K562 (cell line): Measurements from ENCODE around the gene CELSR3. TPM values are rescaled to one million over a fixed set of nuclear protein-coding genes. Genes with fewer than 3 reads are reported as not detected.

Experiments
- BHLHE40 ChIP-seq: IDR thresholded peaks from 2 replicates; pipeline ENCODE4 v1.6.1; 2011; ENCODE audit warnings: low read length, improper control_type of control experiment
- CBX1 ChIP-seq: sonication (generic); IDR thresholded peaks from 2 replicates; pipeline ENCODE4 v1.6.1; 2016; ENCODE audit warnings: antibody characterized with exemption, low read depth, mild to moderate bottlenecking
- EP400 ChIP-seq: fragments of 450-650 bp; IDR thresholded peaks from 2 replicates; pipeline ENCODE4 v1.6.1; 2017; ENCODE audit warnings: antibody characterized with exemption, mild to moderate bottlenecking, moderate library complexity
- ERF ChIP-seq: fragments of 450-650 bp; formaldehyde crosslinking; IDR thresholded peaks from 2 replicates; pipeline ENCODE4 v1.4.0; 2020; ENCODE audit warnings: mild to moderate bottlenecking, mixed read lengths
- FOSL1 ChIP-seq: fragments of 200-800 bp; sonication (Bioruptor generic); conservative IDR thresholded peaks from 2 replicates; pipeline ENCODE4 v1.6.1; 2016; ENCODE audit warnings: missing genetic modification characterization, missing compliant biosample characterization
- FUS ChIP-seq: fragments of 200-400 bp; formaldehyde crosslinking; optimal IDR thresholded peaks from 2 replicates; pipeline ENCODE3; 2017; ENCODE audit warnings: low read depth, low read length
- GTF2F1 ChIP-seq: IDR thresholded peaks from 2 replicates; pipeline ENCODE4 v1.6.1; 2011; ENCODE audit warnings: low read depth, low read length, improper control_type of control experiment
- HNRNPLL ChIP-seq: fragments of 200-400 bp; formaldehyde crosslinking; IDR thresholded peaks from 2 replicates; pipeline ENCODE4 v1.6.1; 2017; ENCODE audit warnings: low read length, low read depth, mild to moderate bottlenecking; ENCODE audit not compliant: poor library complexity, severe bottlenecking
- JUN ChIP-seq, 2 experiments: sonication (generic) in 1 of 2; formaldehyde crosslinking in 1 of 2; IDR thresholded peaks; 2 replicates each; pipeline versions ENCODE4 v1.6.1 to v1.8.0; 2012 to 2022; ENCODE audit warnings: borderline replicate concordance in 2 of 2, mild to moderate bottlenecking in 2 of 2, improper control_type of control experiment in 1 of 2, low read depth in 1 of 2, low read length in 1 of 2, missing genetic modification reagents in 1 of 2
- RB1 ChIP-seq: fragments of 450-650 bp; IDR thresholded peaks from 2 replicates; pipeline ENCODE4 v1.6.1; 2017; ENCODE audit warnings: low read depth, mild to moderate bottlenecking
- SAP30 ChIP-seq: fragments of 200-600 bp; sonication (generic); IDR thresholded peaks from 2 replicates; pipeline ENCODE4 v1.6.1; 2012; ENCODE audit warnings: borderline replicate concordance, low read depth, mild to moderate bottlenecking, moderate library complexity, low read length, control low read depth, inconsistent platforms; ENCODE audit not compliant: insufficient read depth, poor library complexity, severe bottlenecking
- ZBTB17 ChIP-seq: fragments of 450-650 bp; formaldehyde crosslinking; IDR thresholded peaks from 2 replicates; pipeline ENCODE4 v1.4.0; 2020; ENCODE audit warnings: mild to moderate bottlenecking
- ZBTB43 ChIP-seq: sonication (generic); formaldehyde crosslinking; IDR thresholded peaks from 2 replicates; pipeline ENCODE4 v1.8.0; 2023; ENCODE audit warnings: mild to moderate bottlenecking, missing genetic modification reagents
- ZKSCAN1 ChIP-seq: fragments of 150-350 bp; IDR thresholded peaks from 2 replicates; pipeline ENCODE4 v1.6.1; 2016; ENCODE audit warnings: low read depth, low read length
- ZNF134 ChIP-seq: fragments of 250-450 bp; sonication (Bioruptor Pico); conservative IDR thresholded peaks from 2 replicates; pipeline ENCODE4 v1.4.0; 2020
- ZNF24 ChIP-seq: fragments of 450-650 bp; IDR thresholded peaks from 2 replicates; pipeline ENCODE4 v1.6.1; 2016
- ZNF445 ChIP-seq: fragments of 250-450 bp; sonication (Bioruptor Pico); IDR thresholded peaks from 2 replicates; pipeline ENCODE4 v1.4.0; 2020; ENCODE audit warnings: low read depth, mild to moderate bottlenecking, moderate library complexity
- ZNF644 ChIP-seq: fragments of 200-800 bp; sonication (Bioruptor generic); IDR thresholded peaks from 2 replicates; pipeline ENCODE4 v1.6.1; 2016; ENCODE audit warnings: low read depth, missing genetic modification characterization, missing compliant biosample characterization
- ZSCAN32 ChIP-seq: fragments of 450-650 bp; formaldehyde crosslinking; IDR thresholded peaks from 2 replicates; pipeline ENCODE4 v1.4.0; 2020; ENCODE audit warnings: mild to moderate bottlenecking, moderate library complexity
- polyA plus RNA-seq, 8 experiments: library from polyadenylated mRNA; depleted of rRNA in 4 of 8; stranded (reverse) in 5 of 8; unstranded in 3 of 8; fragments of >200 nt; fragmentation: Nextera tagmentation in 2 of 8; fragmentation: Illumina TruSeq in 1 of 8; extraction: Ambion mirVana in 2 of 8; extraction: Trizol in 1 of 8; gene quantifications; 2 replicates each; pipeline versions ENCODE4 v1.2.1 to v1.2.3, GENCODE V29; 2011 to 2014; ENCODE audit warnings: inconsistent platforms in 1 of 8, missing spikeins in 1 of 8
- total RNA-seq, 7 experiments: library from RNA; depleted of rRNA in 6 of 7; stranded (reverse); fragments of >200 nt in 6 of 7; fragmentation: Illumina TruSeq in 2 of 7; extraction: Trizol in 2 of 7; gene quantifications; 2 replicates each; pipeline versions ENCODE4 v1.2.1 to v1.2.3, GENCODE V29; 2011 to 2021; ENCODE audit warnings: low replicate concordance in 1 of 7
- TF ChIP-seq, protein P1 (sequence below): sonication (generic); formaldehyde crosslinking; IDR thresholded peaks from 2 replicates; pipeline ENCODE4 v1.8.0; 2022; ENCODE audit warnings: missing genetic modification reagents, mild to moderate bottlenecking, borderline replicate concordance
- TF ChIP-seq, protein P2 (sequence below): fragments of 450-650 bp; formaldehyde crosslinking; IDR thresholded peaks from 2 replicates; pipeline ENCODE4 v1.4.0; 2022; ENCODE audit warnings: missing genetic modification characterization

The CELSR3 gene
- total and polyA plus RNA-seq, 9 of the 15 experiments (the other 6 are each of a cell fraction or from before 2014, with no cell fraction given) = 0.10 to 2.7 (median 0.76) TPM

- TF ChIP-seq FOSL1 (tag) = peak; percentile 75
- no peak for TF ChIP-seq ZNF134
- TF ChIP-seq JUN (IDR thresholded peaks at IDR 0.05; ENCODE audit: borderline replicate concordance, low read depth, low read length) = peak; percentile 72
- no peak; the same call in 1 of the 2 replicates for TF ChIP-seq JUN (CRISPR knock-in tag; IDR thresholded peaks at IDR 0.05; ENCODE audit: borderline replicate concordance)
- TF ChIP-seq HNRNPLL = peak; percentile 86
- peak; percentile 95 for TF ChIP-seq BHLHE40
- no peak for TF ChIP-seq ZNF644 (tag)
- TF ChIP-seq EP400 = peak; percentile 91
- TF ChIP-seq, protein P1, sequence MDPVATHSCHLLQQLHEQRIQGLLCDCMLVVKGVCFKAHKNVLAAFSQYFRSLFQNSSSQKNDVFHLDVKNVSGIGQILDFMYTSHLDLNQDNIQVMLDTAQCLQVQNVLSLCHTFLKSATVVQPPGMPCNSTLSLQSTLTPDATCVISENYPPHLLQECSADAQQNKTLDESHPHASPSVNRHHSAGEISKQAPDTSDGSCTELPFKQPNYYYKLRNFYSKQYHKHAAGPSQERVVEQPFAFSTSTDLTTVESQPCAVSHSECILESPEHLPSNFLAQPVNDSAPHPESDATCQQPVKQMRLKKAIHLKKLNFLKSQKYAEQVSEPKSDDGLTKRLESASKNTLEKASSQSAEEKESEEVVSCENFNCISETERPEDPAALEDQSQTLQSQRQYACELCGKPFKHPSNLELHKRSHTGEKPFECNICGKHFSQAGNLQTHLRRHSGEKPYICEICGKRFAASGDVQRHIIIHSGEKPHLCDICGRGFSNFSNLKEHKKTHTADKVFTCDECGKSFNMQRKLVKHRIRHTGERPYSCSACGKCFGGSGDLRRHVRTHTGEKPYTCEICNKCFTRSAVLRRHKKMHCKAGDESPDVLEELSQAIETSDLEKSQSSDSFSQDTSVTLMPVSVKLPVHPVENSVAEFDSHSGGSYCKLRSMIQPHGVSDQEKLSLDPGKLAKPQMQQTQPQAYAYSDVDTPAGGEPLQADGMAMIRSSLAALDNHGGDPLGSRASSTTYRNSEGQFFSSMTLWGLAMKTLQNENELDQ (CRISPR knock-in tag) = peak; percentile 59; the same call in 1 of the 2 replicates
- TF ChIP-seq CBX1 = no peak
- TF ChIP-seq ZNF24 = no peak
- peak; percentile 41 for TF ChIP-seq SAP30
- TF ChIP-seq ZNF445 (CRISPR knock-in tag) = no peak
- 0 out of 2 replicates have a peak, but pooled peaks have one; percentile 22 for TF ChIP-seq ZKSCAN1
- TF ChIP-seq, protein P2, sequence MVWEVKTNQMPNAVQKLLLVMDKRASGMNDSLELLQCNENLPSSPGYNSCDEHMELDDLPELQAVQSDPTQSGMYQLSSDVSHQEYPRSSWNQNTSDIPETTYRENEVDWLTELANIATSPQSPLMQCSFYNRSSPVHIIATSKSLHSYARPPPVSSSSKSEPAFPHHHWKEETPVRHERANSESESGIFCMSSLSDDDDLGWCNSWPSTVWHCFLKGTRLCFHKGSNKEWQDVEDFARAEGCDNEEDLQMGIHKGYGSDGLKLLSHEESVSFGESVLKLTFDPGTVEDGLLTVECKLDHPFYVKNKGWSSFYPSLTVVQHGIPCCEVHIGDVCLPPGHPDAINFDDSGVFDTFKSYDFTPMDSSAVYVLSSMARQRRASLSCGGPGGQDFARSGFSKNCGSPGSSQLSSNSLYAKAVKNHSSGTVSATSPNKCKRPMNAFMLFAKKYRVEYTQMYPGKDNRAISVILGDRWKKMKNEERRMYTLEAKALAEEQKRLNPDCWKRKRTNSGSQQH (CRISPR knock-in tag) = no peak
- TF ChIP-seq ZBTB43 (CRISPR knock-in tag) = no peak
- TF ChIP-seq ZBTB17 = peak; percentile 22
- no peak for TF ChIP-seq ERF (CRISPR knock-in tag)
- no peak for TF ChIP-seq FUS
- TF ChIP-seq RB1 = no peak
- no peak for TF ChIP-seq GTF2F1
- no peak for TF ChIP-seq ZSCAN32
These were observed 1.0 kb upstream of the CELSR3 start (continued) for GRCh38 chr3:48663489-48664312.
